WI38 (cell line): Measurements from ENCODE around the gene SLC35F3.

ENCODE experiments used
- H3K4me3 ChIP-seq: 2 replicates; pipeline ENCODE4 v1.5.1; 2011; ENCODE audit warnings: low read depth, mild to moderate bottlenecking, control low read depth, low read length
- CTCF ChIP-seq: IDR thresholded peaks from 2 replicates; pipeline ENCODE4 v1.5.1; 2012; ENCODE audit warnings: low read depth, mild to moderate bottlenecking, control low read depth, low read length

Gene SLC35F3

GRCh38 chr1:233946724-233947123, 42.2 kb downstream of the SLC35F3 start:
- TF ChIP-seq CTCF = no peak

GRCh38 chr1:233951804-233952203, 47.3 kb downstream of the SLC35F3 start:
- H3K4me3 ChIP-seq = no peak overlapping the region
- TF ChIP-seq CTCF = no peak

More at GRCh38 chr1:233946724-233947123, 42.2 kb downstream of the SLC35F3 start:
- no peak overlapping the region for H3K4me3 ChIP-seq

GRCh38 chr1:233957691-233958090, 53.2 kb downstream of the SLC35F3 start:
- H3K4me3 ChIP-seq = no peak overlapping the region
- no peak for TF ChIP-seq CTCF

- no peak for TF ChIP-seq CTCF
- no peak overlapping the region for H3K4me3 ChIP-seq
These were observed 54.6 kb downstream of the SLC35F3 start for GRCh38 chr1:233959102-233959501.

DNA sequence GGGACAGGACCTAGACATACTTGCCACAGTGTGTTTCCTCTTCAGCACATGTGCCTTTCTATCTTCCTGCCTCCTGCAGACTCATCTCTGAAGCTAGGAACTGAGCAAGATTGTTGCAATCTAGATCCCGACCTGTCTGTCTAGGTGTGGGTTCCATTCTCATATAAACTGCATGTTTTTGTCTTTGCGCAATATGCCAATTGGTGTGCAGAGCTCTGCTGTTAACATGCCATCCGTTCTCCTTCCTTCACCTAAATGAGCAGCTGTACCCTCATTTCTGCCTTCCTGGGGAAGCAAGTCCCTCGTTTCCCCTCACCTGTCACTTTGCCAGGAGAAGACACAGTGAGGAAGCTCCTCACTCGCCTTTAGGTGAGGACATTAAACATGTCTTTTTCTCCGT, 55.5 kb downstream of the SLC35F3 start:
- no peak for TF ChIP-seq CTCF
- no peak overlapping the region for H3K4me3 ChIP-seq

- no peak for TF ChIP-seq CTCF
- H3K4me3 ChIP-seq = no peak overlapping the region
These were observed 55.9 kb downstream of the SLC35F3 start for GRCh38 chr1:233960386-233960785.

DNA sequence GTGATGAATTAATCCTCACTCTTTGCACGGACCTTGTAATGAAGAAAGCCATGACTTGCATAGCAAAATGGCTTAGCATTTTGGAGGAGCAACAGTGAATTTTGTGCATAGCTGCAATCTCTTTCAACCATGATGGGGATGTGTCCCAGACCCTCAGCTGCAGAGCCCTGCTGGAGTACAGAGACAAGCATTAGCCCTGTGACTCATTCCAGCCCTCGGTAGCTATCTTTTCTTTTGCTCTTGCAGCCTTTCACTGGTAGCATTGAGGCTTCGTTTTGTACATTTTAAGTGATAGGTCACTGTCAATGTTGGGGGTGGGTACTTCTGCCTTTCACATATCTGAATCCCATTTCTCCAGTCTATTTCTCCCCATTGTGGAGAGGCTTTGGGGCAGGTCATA, 58.4 kb downstream of the SLC35F3 start:
- no peak for TF ChIP-seq CTCF
- no peak overlapping the region for H3K4me3 ChIP-seq
